ENCODE results near the gene PAPOLA.
"Not testable (repeated sequence)": the region's sequence is repeated elsewhere in the genome, so short reads cannot be mapped to it uniquely, and the experiment has no call there.

GRCh38 chr14:96504353-96504752 lies 2.2 kb downstream of the PAPOLA start:
- not testable (repeated sequence) for TF ChIP-seq EZH2 (IDR thresholded peaks at IDR 0.05; ENCODE audit: borderline replicate concordance); CTCF (IDR thresholded peaks at IDR 0.05; ENCODE audit: poor library complexity)
